ENCODE measurements around the gene POLR1B. TPM values are rescaled to one million over a fixed set of nuclear protein-coding genes. Genes with fewer than 3 reads are reported as not detected.

Gene POLR1B
- total and polyA plus RNA-seq, 2 of the 13 experiments (the other 11 are each of a cell fraction or from before 2014, with no cell fraction given) = 18.3 to 46.0 TPM

GRCh38 chr2:112593736-112594135 lies 51.5 kb downstream of the POLR1B start:
- ChIA-PET CTCF (ENCODE audit: low intra/inter-chr PET ratio, low total read pairs) (no interaction called here), POLR2A (interaction anchor here (2.5 kb wide), 1 partner anchor 9 kb away, joined by 9 read pairs; the partner anchor contains the start of gene CHCHD5)
- TF ChIP-seq NFKB2 (CRISPR knock-in tag; IDR thresholded peaks at IDR 0.05; ENCODE audit: borderline replicate concordance) = no peak
- no peak for TF ChIP-seq ZNF230 (CRISPR knock-in tag; IDR thresholded peaks at IDR 0.05)
- TF ChIP-seq NCOR1 (IDR thresholded peaks at IDR 0.05; ENCODE audit: borderline replicate concordance, low read length) = no peak
- no peak for TF ChIP-seq SMARCE1 (IDR thresholded peaks at IDR 0.05; ENCODE audit: borderline replicate concordance)
- no peak for TF ChIP-seq MAF1 (CRISPR knock-in tag; IDR thresholded peaks at IDR 0.05; ENCODE audit: borderline replicate concordance)
- TF ChIP-seq REL (CRISPR knock-in tag; conservative IDR thresholded peaks at IDR 0.05) = no peak
- no peak for TF ChIP-seq PHF21A (CRISPR knock-in tag; IDR thresholded peaks at IDR 0.05)
- no peak for TF ChIP-seq E2F5 (CRISPR knock-in tag; conservative IDR thresholded peaks at IDR 0.05)
- TF ChIP-seq MTA3 (CRISPR knock-in tag; IDR thresholded peaks at IDR 0.05) = no peak
- TF ChIP-seq, protein P1, sequence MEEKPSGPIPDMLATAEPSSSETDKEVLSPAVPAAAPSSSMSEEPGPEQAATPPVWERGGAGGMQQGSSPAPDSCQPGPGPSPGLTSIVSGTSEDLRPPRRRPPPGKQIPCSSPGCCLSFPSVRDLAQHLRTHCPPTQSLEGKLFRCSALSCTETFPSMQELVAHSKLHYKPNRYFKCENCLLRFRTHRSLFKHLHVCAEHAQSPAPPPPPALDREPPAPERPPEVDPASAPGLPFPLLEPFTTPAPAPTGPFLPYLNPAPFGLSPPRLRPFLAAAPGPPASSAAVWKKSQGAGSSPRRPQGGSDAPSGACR (CRISPR knock-in tag; IDR thresholded peaks at IDR 0.05) = no peak
- TF ChIP-seq RFX5 (IDR thresholded peaks at IDR 0.05; ENCODE audit: low read depth, low read length) = no peak
- no peak for TF ChIP-seq RBM22 (optimal IDR thresholded peaks at IDR 0.05; ENCODE audit: low read length)
- TF ChIP-seq NFIB (CRISPR knock-in tag; IDR thresholded peaks at IDR 0.05; ENCODE audit: borderline replicate concordance) = no peak
- no peak for TF ChIP-seq KLF16 (CRISPR knock-in tag; IDR thresholded peaks at IDR 0.05)
- no peak for TF ChIP-seq MBD4 (IDR thresholded peaks at IDR 0.05; ENCODE audit: borderline replicate concordance, low read length)
- TF ChIP-seq NRL (CRISPR knock-in tag; IDR thresholded peaks at IDR 0.05; ENCODE audit: borderline replicate concordance) = no peak
- TF ChIP-seq ZBTB25 (CRISPR knock-in tag; IDR thresholded peaks at IDR 0.05) = no peak
- TF ChIP-seq, protein P2, sequence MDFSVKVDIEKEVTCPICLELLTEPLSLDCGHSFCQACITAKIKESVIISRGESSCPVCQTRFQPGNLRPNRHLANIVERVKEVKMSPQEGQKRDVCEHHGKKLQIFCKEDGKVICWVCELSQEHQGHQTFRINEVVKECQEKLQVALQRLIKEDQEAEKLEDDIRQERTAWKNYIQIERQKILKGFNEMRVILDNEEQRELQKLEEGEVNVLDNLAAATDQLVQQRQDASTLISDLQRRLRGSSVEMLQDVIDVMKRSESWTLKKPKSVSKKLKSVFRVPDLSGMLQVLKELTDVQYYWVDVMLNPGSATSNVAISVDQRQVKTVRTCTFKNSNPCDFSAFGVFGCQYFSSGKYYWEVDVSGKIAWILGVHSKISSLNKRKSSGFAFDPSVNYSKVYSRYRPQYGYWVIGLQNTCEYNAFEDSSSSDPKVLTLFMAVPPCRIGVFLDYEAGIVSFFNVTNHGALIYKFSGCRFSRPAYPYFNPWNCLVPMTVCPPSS (IDR thresholded peaks at IDR 0.05) = no peak
- TF ChIP-seq HNRNPLL (IDR thresholded peaks at IDR 0.05; ENCODE audit: low read depth, low read length, poor library complexity, severe bottlenecking) = no peak
- TF ChIP-seq ZNF503 (CRISPR knock-in tag; IDR thresholded peaks at IDR 0.05) = no peak
- intact Hi-C loops (cut with micrococcal nuclease; ENCODE audit: unreplicated experiment) = no loop called here
- no peak for ATAC-seq
- no TSS peak for BruUV-seq (replicated peaks)
- no peaks in the 10 kb centered on the region for H4K20me1 ChIP-seq (ENCODE audit: insufficient read depth, low read length)
- no peak for DNase-seq (ENCODE audit: low spot score)
- in situ Hi-C loops (cut with HindIII; ENCODE audit: extremely low pct_ligation_motif_present, low pct_unique_long_range_greater_than_20kb) = no loop called here
- H3K9ac ChIP-seq (ENCODE audit: insufficient read depth, low read depth, low read length) = no peak overlapping the region
- no peaks in the 10 kb centered on the region for H3K27me3 ChIP-seq (ENCODE audit: control insufficient read depth in 1 of 2, insufficient read depth in 2 of 2, low read length in 2 of 2)
- H3K4me1 ChIP-seq (ENCODE audit: insufficient read depth, low read length) = no peaks in the 10 kb centered on the region
- FAIRE-seq = no peak
- no peak overlapping the region for H2AFZ ChIP-seq (ENCODE audit: low read length)
- no peak overlapping the region for H3K27ac ChIP-seq (ENCODE audit: extremely low read length, insufficient read depth, low read length)
- H3K4me2 ChIP-seq (ENCODE audit: low read depth, low read length) = no peak overlapping the region
- H3K36me3 ChIP-seq (replicated peaks in 1 of 2; ENCODE audit: control insufficient read depth in 1 of 2, insufficient read depth in 2 of 2, low read length in 2 of 2) = peaks cover 0 to 2% of the 10 kb centered on the region in 2 experiments; a peak in 2 of 5 replicates
- 92% methylated on average over 4 of the region's 4 CpGs for WGBS (ENCODE audit: low lambda C conversion rate)
- H3K79me2 ChIP-seq (ENCODE audit: insufficient read depth, low read length) = no peaks in the 10 kb centered on the region
- no peaks in the 10 kb centered on the region for H3K9me3 ChIP-seq (ENCODE audit: low read length)
- no peak overlapping the region for H3K4me3 ChIP-seq (replicated peaks in 1 of 3; ENCODE audit: insufficient read depth in 1 of 3, low read depth in 2 of 3, low read length in 3 of 3)

Measured in HepG2 (cell line).